Measurements from ENCODE around the gene ADA. TPM values are rescaled to one million over a fixed set of nuclear protein-coding genes. Genes with fewer than 3 reads are reported as not detected.
"Not testable (repeated sequence)": the region's sequence is repeated elsewhere in the genome, so short reads cannot be mapped to it uniquely, and the experiment has no call there.

Gene ADA
- total RNA-seq, 1 donor from 2014 or later = 5.8 TPM

DNA sequence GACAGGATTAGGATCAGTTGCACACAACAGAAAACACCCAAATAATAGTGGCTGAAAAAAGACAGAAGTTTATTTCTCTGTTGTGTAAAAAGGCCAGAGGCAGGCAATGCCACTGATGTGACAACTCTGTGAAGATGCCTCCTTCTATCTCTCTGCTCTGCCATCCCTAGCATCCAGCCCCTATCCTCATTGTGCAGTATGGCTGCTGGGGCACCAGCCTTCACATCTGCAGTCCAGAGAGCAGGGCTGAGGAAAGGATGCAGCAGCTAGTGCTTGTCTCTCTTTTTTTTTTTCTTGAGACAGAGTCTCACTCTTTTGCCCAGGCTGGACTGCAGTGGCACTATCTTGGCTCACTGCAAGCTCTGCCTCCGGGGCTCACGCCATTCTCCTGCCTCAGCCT lies 6.4 kb upstream of the ADA start:
- no peak for ATAC-seq
- Histone ChIP-seq H3K27ac (no peak overlapping the region), H3K27me3 (no peaks in the 10 kb centered on the region), H3K4me1 (peaks cover 6% of the 10 kb centered on the region), H3K4me3 (no peak overlapping the region), H3K9me3 (no peaks in the 10 kb centered on the region), H3K36me3 (no peaks in the 10 kb centered on the region)
- no peak for TF ChIP-seq CTCF (IDR thresholded peaks at IDR 0.05)
- no peak for DNase-seq
- intact Hi-C loops (cut with DNase I) = no loop called here

DNA sequence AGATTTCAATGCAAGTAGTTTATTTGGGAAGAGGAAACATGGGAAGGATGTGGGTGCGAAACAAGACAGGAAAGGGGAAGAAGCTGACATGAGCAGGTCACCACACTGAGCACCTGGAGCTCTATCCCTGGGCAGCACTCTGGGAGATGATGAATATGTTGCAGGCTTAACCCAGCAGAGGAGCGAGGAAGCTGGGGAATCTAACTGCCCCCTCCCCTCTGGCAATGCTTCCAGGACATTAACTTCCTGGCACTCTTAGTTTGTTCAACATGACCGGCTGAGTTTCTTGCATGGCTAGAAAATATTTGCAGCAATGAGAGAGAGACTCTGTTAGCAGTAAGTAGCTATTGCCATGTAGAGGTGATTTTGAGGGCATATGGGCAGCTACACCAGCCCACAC lies 4.9 kb upstream of the ADA start:
- intact Hi-C loops (cut with DNase I) = no loop called here
- no peak overlapping the region for H3K4me3 ChIP-seq
- ATAC-seq (no peak), DNase-seq (no peak)
- H3K27me3 ChIP-seq = no peaks in the 10 kb centered on the region
- H3K36me3 ChIP-seq = no peaks in the 10 kb centered on the region
- peaks cover 7% of the 10 kb centered on the region for H3K4me1 ChIP-seq
- TF ChIP-seq CTCF (IDR thresholded peaks at IDR 0.05) = no peak
- H3K27ac ChIP-seq = no peak overlapping the region
- no peaks in the 10 kb centered on the region for H3K9me3 ChIP-seq

DNA sequence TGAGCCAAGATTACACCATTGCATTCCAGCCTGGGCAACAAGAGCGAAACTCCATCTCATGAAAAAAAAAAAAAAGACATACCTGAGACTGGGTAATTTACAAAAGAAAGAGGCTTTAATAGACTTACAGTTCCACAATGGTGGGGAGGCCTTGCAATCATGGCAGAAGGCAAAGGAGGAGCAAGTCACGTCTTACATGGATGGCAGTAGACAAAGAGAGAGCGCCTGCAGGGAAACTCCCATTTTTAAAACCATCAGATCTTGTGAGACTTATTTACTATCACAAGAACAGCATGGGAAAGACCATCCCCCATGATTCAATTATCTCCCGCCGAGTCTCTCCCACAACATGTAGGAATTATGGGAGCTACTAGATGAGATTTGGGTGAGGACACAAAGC lies 2.7 kb upstream of the ADA start:
- H3K4me3 ChIP-seq; ATAC-seq; intact Hi-C loops (cut with DNase I); H3K9me3 ChIP-seq; H3K36me3 ChIP-seq; DNase-seq; H3K27ac ChIP-seq; H3K27me3 ChIP-seq: not testable (repeated sequence)
- peaks cover 11% of the 10 kb centered on the region for H3K4me1 ChIP-seq

DNA sequence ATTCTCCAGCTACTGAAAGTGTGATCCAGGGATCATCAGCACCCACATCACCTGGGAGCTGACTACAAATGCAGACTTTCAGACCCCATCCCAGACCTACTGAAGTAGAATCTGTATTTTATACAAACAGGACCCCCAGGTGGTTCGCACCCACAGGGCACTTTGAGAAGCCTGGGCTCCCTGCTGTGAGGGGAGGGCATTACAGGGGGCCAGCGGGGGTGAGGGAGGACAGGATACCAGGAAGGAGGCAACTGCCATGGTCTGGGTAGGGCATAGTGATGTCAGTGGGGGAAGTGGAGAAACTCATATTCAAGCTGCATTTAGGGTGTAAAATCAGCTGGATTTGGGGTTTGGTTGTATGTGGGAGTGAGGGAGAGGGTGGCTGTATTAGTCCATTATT lies 2.0 kb upstream of the ADA start:
- H3K36me3 ChIP-seq = no peaks in the 10 kb centered on the region
- H3K4me1 ChIP-seq = peaks cover 11% of the 10 kb centered on the region
- no peaks in the 10 kb centered on the region for H3K27me3 ChIP-seq
- no peak overlapping the region for H3K27ac ChIP-seq
- ATAC-seq (no peak), DNase-seq (no peak)
- H3K4me3 ChIP-seq = no peak overlapping the region
- no peaks in the 10 kb centered on the region for H3K9me3 ChIP-seq
- intact Hi-C loops (cut with DNase I) = no loop called here
- no peak for TF ChIP-seq CTCF (IDR thresholded peaks at IDR 0.05)

GRCh38 chr20:44651434-44651683 lies 140 bp downstream of the ADA start:
- no peaks in the 10 kb centered on the region for H3K27me3 ChIP-seq
- H3K9me3 ChIP-seq = no peaks in the 10 kb centered on the region
- intact Hi-C loops (cut with DNase I) = no loop called here
- H3K36me3 ChIP-seq = no peaks in the 10 kb centered on the region
- no peak for ATAC-seq
- H3K4me3 ChIP-seq = peak overlapping the region; percentile 88
- DNase-seq = no peak
- H3K4me1 ChIP-seq = peaks cover 20% of the 10 kb centered on the region
- peak overlapping the region; percentile 78 for H3K27ac ChIP-seq
- TF ChIP-seq CTCF (IDR thresholded peaks at IDR 0.05) = no peak

- peak overlapping the region; percentile 88 for H3K4me3 ChIP-seq
- peaks cover 25% of the 10 kb centered on the region for H3K4me1 ChIP-seq
- peak overlapping the region; percentile 78 for H3K27ac ChIP-seq
- no peaks in the 10 kb centered on the region for H3K27me3 ChIP-seq
- DNase-seq (no peak), ATAC-seq (peak; percentile 7)
- intact Hi-C loops (cut with DNase I) = no loop called here
- no peak for TF ChIP-seq CTCF (IDR thresholded peaks at IDR 0.05)
- H3K36me3 ChIP-seq = no peaks in the 10 kb centered on the region
- no peaks in the 10 kb centered on the region for H3K9me3 ChIP-seq
Observed at GRCh38 chr20:44650771-44651433, 597 bp downstream of the ADA start.

Data from upper lobe of right lung (tissue), 1 donor.